Measurements from ENCODE around the gene HOXC6.
"Not testable (repeated sequence)": the region's sequence is repeated elsewhere in the genome, so short reads cannot be mapped to it uniquely, and the experiment has no call there.

HOXC6 gene

DNA sequence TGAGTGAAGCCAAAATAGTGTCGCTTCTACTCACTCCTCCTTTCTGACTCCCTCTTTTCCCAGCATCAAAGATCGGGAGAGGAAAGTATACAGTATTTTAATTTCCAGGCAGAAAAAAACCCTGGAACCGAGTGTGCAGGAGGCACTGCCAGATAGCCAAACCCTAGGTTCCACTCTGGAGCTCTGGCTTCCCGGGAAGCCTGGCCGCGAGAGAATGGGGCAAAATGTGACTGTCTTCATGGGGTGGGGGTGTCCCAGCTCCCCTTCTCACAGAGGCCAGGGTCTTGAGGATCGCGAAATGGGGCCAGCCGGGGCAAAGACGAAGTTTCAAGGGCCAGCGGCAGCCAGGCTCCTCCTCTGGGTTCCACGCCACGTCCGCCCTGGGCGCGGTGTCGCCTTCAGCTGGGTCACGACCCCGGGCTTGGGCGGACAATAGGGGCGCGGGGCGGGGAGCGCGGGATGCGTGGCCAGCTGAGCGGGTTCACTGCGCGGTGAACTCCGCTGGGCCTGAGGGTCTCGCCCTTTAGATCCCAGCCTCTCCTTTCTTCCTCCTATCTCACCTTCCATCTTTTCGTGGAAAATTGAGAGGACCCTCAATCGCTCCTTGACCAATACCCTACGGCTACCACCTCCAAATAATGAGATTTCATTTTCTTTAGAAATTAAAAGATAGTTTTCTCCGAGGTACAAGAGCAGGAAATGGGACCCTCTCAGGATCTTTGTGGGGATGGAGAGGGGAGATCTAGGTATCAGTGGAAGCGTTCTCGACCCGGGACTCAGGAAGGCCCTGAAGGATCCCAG is 32.1 kb downstream of the HOXC6 start:
- DNase-seq, result no peak

DNA sequence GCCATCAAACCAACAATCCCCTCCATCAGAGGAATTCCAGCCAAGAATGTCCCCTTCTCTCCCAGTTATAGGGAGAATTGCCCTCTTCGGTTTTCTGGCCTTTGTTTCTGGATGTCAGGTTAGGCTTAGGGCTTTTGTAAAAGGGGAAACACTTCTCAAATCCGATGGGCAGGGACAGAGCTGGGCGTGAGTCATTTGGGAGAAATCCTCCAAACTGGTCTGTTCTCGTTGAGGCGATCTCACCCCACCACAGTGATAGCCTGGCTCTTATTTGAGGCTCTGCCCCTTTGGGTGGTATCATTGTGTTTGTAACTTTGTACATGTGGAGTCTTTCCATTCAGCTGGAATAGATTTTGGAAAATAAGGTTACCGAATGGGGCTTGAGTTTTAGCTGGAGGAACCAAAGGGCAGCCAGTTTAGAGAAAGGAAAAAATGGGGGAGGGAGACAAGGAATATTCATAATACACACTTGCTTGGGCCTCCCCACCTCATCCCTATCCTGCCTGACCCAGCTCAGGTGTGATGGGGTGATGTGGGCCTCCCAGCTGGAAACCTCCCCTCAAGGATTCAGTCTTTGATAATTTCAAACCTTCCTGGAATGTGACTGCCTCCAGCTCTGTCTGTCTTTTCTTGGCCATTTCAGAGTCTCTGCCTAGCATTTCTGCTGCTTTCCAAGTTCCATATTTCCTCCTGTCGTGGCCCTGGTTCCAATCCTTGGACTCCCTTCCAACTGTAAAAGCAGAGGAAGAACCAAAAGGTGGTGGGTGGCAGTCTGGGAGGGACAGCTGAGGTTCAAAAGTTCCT is 32.9 kb downstream of the HOXC6 start:
- no peak for DNase-seq

DNA sequence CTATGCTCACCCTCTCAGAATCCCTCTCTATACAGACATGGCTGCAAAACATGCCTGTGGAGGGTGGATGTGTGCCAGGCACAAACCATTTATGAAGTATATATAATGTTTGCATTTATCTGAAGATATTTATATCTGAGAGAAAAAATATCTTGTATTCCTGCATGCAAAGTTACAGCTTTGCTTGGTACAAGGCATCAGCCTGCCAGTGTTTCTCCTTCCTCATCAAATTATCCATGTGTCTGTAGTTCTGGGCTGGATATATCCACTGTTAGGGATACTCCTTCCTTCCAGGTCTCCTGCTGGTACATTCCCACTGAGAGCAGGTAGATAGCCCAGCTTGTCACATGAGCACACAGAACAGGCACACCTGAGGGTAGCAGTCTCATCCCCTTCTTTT is 37.4 kb downstream of the HOXC6 start:
- no peak for DNase-seq

DNA sequence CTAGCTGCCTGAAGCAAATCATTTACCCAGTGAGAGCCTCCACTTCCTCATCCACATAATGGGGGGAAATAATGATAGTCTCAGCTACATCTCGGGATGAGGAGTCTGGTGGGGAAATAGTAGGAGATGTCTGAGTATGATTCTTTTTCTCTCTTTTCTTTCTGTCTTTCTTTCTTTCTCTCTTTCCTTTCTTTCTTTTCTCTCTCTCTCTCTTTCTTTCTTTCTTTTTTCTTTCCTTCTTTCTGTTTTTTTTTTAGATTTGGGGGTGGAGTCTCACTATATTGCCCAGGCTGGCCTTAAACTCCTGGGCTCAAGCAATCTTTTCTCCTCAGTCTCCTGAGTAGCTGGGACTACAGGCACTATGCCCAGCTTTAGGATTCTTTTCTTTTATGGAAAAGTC is 38.2 kb downstream of the HOXC6 start:
- no peak for DNase-seq

DNA sequence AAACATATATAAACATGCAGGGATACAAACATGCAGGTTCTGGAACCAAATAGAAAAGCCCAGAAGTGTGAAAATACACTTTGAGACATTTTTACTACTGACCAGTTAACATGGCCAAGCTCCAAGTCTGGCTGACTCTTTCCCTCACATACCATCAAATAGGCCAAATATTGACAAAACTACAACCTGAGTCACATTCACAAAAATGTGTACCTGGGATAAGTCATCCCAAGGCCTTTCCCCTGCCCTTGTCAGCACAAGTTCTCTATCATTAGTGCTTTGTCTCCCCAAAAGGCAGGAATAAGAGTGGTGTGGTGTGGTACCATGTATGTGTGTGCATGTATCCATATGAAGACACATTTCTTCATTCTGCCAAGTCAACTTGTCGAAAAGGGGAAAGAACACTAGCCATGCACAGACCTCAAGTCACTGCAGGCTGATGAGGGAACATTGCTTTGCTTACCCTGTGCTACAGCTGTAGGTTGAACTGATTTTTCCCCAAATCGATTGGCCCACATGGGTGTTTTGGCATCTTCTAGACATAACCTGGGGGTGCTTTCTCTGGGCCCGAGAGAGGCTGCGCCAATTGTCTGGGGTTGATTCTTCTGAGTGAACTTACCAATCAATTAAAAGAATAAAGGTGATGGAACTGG is 40.3 kb downstream of the HOXC6 start:
- DNase-seq, result no peak

DNA sequence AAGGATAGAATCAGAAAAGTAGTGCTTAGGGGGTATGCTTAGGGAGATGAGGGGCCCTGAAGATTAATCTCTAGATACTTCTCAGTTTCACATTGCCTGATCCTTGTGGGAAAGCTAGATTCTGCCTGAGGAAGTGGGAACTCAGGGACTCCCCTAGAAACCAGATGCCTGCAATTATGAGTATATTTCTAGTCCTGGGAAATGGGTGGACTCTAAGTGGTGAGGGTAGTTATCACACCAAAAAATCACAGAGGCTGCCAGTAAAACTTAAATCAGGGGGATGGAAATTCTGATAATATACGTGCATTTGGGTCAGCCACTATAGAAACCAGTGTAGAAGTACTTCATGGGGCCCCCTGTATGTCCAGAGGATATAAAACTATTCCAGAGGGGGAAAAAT is 43.7 kb downstream of the HOXC6 start:
- no peak for DNase-seq

DNA sequence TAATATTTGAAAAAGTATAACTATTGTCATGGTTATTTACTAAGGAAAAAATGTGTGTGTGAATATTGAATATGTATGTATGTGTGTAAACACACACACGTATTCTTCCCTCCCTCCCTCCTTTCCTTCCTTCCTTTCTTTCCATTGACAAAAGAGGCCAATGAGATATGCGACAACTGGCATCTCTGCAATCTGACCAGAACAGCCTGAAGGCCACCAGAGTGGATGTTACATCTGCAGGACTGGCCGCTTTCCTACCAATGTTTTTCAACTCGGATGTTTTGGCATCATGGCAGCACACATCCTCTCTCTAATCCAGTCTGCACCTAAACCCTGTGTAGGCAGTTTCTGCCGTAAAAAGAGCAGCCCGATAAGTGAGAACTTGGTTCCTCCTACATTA is 46.1 kb downstream of the HOXC6 start:
- DNase-seq, result no peak

DNA sequence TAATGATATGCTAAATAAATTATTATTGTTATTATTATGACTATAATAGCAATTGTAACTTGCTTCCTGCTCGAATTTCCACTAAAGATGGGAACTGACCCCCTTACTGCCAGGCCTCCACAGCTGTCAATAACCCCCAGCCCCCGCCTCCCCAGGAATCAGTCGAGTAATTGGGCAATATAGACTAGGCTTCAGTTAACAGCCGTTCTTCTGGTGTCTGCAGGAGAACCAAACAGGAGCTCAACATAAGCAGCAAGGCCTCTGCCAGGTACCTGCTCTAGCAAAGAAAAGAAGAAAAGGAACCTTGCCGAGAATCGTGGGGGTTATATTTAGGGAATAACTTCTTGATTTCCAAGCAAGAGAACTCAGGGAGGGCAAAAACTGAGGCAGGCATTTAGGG is 47.2 kb downstream of the HOXC6 start:
- no peak for DNase-seq

DNA sequence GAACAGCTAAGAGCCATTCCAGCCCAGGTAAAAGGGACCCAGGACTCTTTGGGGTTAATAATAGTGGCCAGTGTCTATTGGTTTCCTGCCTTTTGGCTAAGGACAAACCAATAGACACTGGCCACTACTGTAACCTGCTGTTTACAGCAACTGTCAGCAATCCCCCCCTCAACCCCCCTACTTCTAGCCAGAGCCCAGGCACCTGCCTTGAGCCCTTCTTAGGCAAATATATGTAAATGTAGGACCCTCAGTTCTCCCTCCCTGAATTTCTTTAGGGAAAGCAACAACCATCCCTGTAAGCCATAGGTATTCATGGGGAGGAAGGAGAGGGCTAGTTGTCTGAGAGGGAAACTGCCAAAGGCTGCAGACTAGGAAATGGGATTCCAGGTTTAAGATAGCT is 47.7 kb downstream of the HOXC6 start:
- DNase-seq, result no peak

DNA sequence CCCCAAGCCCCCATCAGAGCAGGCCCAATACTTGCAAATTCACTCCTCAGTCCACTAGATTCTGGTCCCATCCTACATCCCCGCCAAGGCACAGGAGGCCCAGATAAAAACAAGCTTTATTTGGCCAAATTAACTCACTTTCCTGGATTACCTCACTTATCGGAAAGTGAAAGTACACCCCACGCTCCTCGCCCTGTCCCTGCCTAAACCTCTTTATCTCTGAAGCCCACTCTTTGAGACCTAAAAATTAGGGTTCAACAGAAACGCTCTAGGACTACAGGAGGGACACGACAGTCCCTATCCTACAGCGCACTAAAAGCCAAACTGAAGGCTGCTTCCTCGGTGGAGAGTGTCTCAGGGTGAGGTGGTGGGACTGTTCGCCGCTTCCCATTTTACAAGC is 49.6 kb downstream of the HOXC6 start:
- not testable (repeated sequence) for DNase-seq

DNA sequence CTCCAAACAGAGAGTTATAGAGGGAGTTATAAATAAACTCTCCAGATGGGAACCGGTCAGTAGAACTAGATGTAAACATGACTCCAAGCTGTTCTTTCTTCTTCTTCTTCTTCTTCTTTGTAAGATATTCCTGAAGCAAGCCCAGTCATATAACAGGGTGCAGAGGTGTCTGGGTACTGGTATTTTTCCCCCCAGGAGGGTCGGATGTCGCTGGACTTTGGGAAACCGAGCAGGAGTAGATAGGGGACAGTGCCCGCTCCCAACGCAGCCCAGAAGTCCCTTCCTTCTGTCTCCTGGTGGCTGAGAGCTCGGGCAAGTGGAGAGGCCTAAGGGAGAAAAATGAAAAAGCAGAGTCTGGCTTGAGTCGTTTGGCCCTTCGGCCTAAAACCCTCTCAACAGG is 50.9 kb downstream of the HOXC6 start:
- not testable (repeated sequence) for DNase-seq

Measured in activated CD4-positive, alpha-beta T cell treated with anti-CD3 and anti-CD28 coated beads, Interleukin-2, amount 50 U/mL, for 48 hours (primary cell).